Fibroblast of lung (primary cell): ENCODE results near the gene MEGF9. TPM values are rescaled to one million over a fixed set of nuclear protein-coding genes. Genes with fewer than 3 reads are reported as not detected.
A peak's percentile ranks its signal among the peaks of the same experiment; 100 is the strongest.

Source experiments
- DNase-seq, 2 donors: peaks; one replicate each; pipeline versions ENCODE4 v3.0.0 to v3.0.0-alpha.2; 2010; ENCODE audit warnings: low read depth in 2 of 2
- H2AFZ ChIP-seq: 2 replicates; pipeline ENCODE4 v1.5.1; 2012; ENCODE audit warnings: low read length, control low read depth, inconsistent platforms
- H3K27ac ChIP-seq: 2 replicates; pipeline ENCODE4 v1.5.1; 2011; ENCODE audit warnings: low read length, control low read depth; ENCODE audit not compliant: insufficient read depth
- H3K27me3 ChIP-seq: 2 replicates; pipeline ENCODE4 v1.5.1; 2011; ENCODE audit warnings: mild to moderate bottlenecking, low read length; ENCODE audit not compliant: control insufficient read depth, insufficient read depth
- H3K36me3 ChIP-seq: 2 replicates; pipeline ENCODE4 v1.5.1; 2011; ENCODE audit warnings: low read length; ENCODE audit not compliant: control insufficient read depth, insufficient read depth
- H3K4me1 ChIP-seq: 2 replicates; pipeline ENCODE4 v1.5.1; 2011; ENCODE audit warnings: low read length; ENCODE audit not compliant: control insufficient read depth, insufficient read depth; ENCODE audit errors: extremely low read depth
- H3K4me2 ChIP-seq: 2 replicates; pipeline ENCODE4 v1.5.1; 2011; ENCODE audit warnings: low read length, control low read depth; ENCODE audit not compliant: insufficient read depth; ENCODE audit errors: extremely low read depth
- H3K4me3 ChIP-seq, 4 experiments: fragments of 200-600 bp in 1 of 4; sonication (generic) in 1 of 4; replicated peaks in 1 of 4; 2 replicates each; pipeline ENCODE4 v1.5.1; 2011 to 2016; ENCODE audit warnings: low read length in 4 of 4, low read depth in 3 of 4, mild to moderate bottlenecking in 3 of 4, control low read depth in 2 of 4, inconsistent platforms in 1 of 4, mixed read lengths in 1 of 4; ENCODE audit not compliant: insufficient read depth in 1 of 4; ENCODE audit errors: control extremely low read depth in 1 of 4
- H3K79me2 ChIP-seq: 2 replicates; pipeline ENCODE4 v1.5.1; 2012; ENCODE audit warnings: mild to moderate bottlenecking, low read length, inconsistent platforms; ENCODE audit not compliant: control insufficient read depth, insufficient read depth
- H3K9ac ChIP-seq: 2 replicates; pipeline ENCODE4 v1.5.1; 2011; ENCODE audit warnings: mild to moderate bottlenecking, low read length, control low read depth; ENCODE audit not compliant: insufficient read depth
- H3K9me3 ChIP-seq: 2 replicates; pipeline ENCODE4 v1.5.1; 2012; ENCODE audit warnings: low read depth, low read length; ENCODE audit not compliant: control insufficient read depth, insufficient read depth
- H4K20me1 ChIP-seq: 2 replicates; pipeline ENCODE4 v1.5.1; 2011; ENCODE audit warnings: low read length; ENCODE audit not compliant: control insufficient read depth, insufficient read depth; ENCODE audit errors: extremely low read depth
- CTCF ChIP-seq, 2 donors: IDR thresholded peaks in 1 of 2; conservative IDR thresholded peaks in 1 of 2; 1 replicate in 1 of 2; 2 replicates in 1 of 2; pipeline ENCODE4 v1.5.1; 2011 to 2012; ENCODE audit warnings: low read length in 2 of 2, control low read depth in 1 of 2, inconsistent platforms in 1 of 2, low read depth in 1 of 2, mild to moderate bottlenecking in 1 of 2
- EZH2 ChIP-seq: IDR thresholded peaks from 2 replicates; pipeline ENCODE4 v1.5.1; 2012; ENCODE audit warnings: low read length, control low read depth, mild to moderate bottlenecking; ENCODE audit errors: missing control alignments
- polyA plus RNA-seq, 2 donors: library from polyadenylated mRNA; depleted of rRNA in 1 of 2; stranded (reverse) in 1 of 2; unstranded in 1 of 2; fragments of >200 nt; gene quantifications; 2 replicates each; pipeline ENCODE4 v1.2.1, GENCODE V29; 2011 to 2012; ENCODE audit warnings: missing spikeins in 1 of 2
- total RNA-seq: library from RNA; depleted of rRNA; stranded (reverse); fragments of >200 nt; gene quantifications from 2 replicates; pipeline ENCODE4 v1.2.1, GENCODE V29; 2014

MEGF9 gene
- total and polyA plus RNA-seq, 2 donors (not counting 1 experiment from before 2014, with no cell fraction given), result 15.8 to 24.9 TPM

GRCh38 chr9:120696551-120697230 lies 17.6 kb downstream of the MEGF9 start:
- no peak overlapping the region for H2AFZ ChIP-seq
- no peak for DNase-seq
- peak overlapping the region; percentile 52 for H3K4me2 ChIP-seq

GRCh38 chr9:120694559-120694958 lies 19.7 kb downstream of the MEGF9 start:
- H3K9ac ChIP-seq, result no peak overlapping the region
- H3K27me3 ChIP-seq, result no peaks in the 10 kb centered on the region
- H3K4me3 ChIP-seq, result no peak overlapping the region
- H3K27ac ChIP-seq, result no peak overlapping the region
- H4K20me1 ChIP-seq, result no peaks in the 10 kb centered on the region
- TF ChIP-seq EZH2, result no peak
- TF ChIP-seq CTCF (conservative IDR thresholded peaks at IDR 0.05 in 1 of 2, IDR thresholded peaks at IDR 0.05 in 1 of 2; ENCODE audit: low read depth in 1 of 2, low read length in 2 of 2), result no peak
- H3K9me3 ChIP-seq, result no peaks in the 10 kb centered on the region
- H3K4me2 ChIP-seq, result no peak overlapping the region
- peaks cover 17% of the 10 kb centered on the region for H3K4me1 ChIP-seq
- H2AFZ ChIP-seq, result no peak overlapping the region
- peaks cover 3% of the 10 kb centered on the region for H3K79me2 ChIP-seq
- no peak for DNase-seq
- H3K36me3 ChIP-seq, result no peaks in the 10 kb centered on the region

More at GRCh38 chr9:120696551-120697230, 17.6 kb downstream of the MEGF9 start:
- Histone ChIP-seq H4K20me1 (no peaks in the 10 kb centered on the region), H3K27ac (peak overlapping the region; percentile 15), H3K9ac (no peak overlapping the region), H3K4me3 (no peak overlapping the region), H3K4me1 (peaks cover 17% of the 10 kb centered on the region), H3K9me3 (no peaks in the 10 kb centered on the region), H3K27me3 (no peaks in the 10 kb centered on the region), H3K79me2 (peaks cover 3% of the 10 kb centered on the region), H3K36me3 (no peaks in the 10 kb centered on the region)
- TF ChIP-seq CTCF (conservative IDR thresholded peaks at IDR 0.05 in 1 of 2, IDR thresholded peaks at IDR 0.05 in 1 of 2; ENCODE audit: low read depth in 1 of 2, low read length in 2 of 2), result no peak
- no peak for TF ChIP-seq EZH2

- Histone ChIP-seq H3K79me2 (peaks cover 3% of the 10 kb centered on the region), H4K20me1 (no peaks in the 10 kb centered on the region), H3K27me3 (no peaks in the 10 kb centered on the region), H3K4me1 (peaks cover 14% of the 10 kb centered on the region), H3K4me2 (peak overlapping the region; percentile 33), H3K9me3 (no peaks in the 10 kb centered on the region), H3K27ac (no peak overlapping the region), H3K36me3 (no peaks in the 10 kb centered on the region), H2AFZ (no peak overlapping the region), H3K4me3 (no peak overlapping the region), H3K9ac (no peak overlapping the region)
- peak in 1 of 2 donors; percentile 25 for DNase-seq
- no peak for TF ChIP-seq EZH2
- TF ChIP-seq CTCF (conservative IDR thresholded peaks at IDR 0.05 in 1 of 2, IDR thresholded peaks at IDR 0.05 in 1 of 2; ENCODE audit: low read depth in 1 of 2, low read length in 2 of 2), result no peak
Observed at GRCh38 chr9:120693700-120694008, 20.6 kb downstream of the MEGF9 start.
